ENCODE results near the gene AVPI1.

AVPI1 gene

DNA sequence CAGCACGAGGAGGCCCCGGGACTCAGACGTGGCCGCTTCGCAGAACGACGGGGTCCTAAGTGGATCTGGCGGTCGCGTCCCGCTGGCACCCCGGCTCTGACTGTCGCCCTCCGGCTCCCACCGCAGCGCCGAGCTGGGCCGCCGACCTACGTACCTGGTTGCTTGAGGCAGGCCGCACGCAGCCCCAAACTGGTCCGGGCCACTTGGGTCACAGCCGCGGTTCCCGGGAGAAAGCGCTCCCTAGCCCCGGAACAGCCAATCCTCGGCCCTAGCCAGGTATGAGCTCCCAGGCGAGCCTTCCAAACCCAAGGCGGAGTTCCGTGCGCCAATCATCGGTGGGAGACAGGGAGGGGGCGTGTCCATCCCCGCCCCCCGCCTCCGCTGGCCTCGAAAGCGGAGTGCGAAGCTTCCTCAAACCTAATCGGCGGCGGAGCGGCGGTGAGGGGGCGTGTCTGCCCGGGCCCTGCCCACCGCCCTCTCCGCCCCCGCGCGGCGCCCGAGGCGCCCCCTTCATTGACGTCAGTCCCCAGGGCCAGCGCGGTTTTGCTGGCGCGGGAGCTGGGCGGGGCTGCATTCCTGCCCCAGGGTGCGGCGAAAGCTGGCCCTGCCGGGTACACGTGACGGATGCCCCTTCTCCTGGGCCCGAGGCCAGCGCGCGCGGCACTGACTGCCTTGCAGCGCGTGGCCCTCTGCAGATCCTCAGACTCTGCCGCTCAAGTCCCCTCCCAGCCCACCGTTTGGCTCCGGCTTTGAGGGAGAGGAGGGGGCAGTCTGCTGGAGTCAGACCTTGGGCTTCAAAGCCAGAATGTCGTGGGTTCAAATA, at the start of gene AVPI1:
AVPI1 (minus strand) TSS at position 280 of the 823 bp plus-strand sequence. CDS start 7,336 bp downstream, outside the sequence.
- DNase-seq = peak; percentile 74 to 85

DNA sequence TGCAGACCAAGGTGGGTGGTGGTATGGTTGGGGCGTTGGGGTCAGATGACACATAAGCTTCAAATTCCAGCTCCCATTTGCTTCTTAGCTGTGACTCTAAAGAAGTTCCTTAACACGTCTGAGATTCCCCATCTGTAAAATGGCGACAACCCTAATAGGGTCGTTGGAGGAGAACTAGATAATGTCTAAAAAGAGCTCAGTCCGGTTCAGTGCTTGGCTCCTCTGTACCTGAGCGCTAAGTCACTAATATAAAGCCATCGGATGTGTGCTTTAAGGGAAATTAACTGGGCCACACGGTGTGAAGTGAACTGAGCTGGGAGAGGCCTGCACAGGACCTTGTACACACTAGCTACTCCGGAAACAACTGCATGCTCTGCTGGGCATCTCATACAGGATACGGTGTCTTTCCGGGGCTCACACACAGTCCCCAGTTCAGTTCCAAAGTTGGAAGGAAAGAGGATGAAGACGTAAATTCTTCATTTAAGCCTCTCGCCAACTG, 49.4 kb upstream of the AVPI1 start:
- DNase-seq = no peak

DNA sequence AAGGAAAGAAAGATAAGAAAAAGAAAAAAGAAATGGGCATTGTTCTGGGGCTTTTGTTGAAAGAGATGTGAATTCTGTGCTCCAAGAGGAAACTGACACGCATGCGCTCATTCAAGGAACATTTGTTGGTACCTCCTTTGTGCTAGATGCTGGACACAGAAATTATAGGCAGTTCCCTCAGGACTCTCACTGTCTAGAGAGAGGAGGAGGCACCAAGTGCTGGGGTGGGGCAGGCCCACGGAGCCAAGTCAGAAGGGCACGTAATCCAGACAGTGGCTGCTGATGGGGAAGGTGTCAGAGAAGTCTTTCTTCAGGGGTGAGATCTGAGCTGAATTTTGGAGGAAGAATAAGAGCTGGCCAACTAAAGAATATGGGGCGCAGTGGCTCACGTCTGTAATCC, 47.0 kb upstream of the AVPI1 start:
- DNase-seq = no peak

DNA sequence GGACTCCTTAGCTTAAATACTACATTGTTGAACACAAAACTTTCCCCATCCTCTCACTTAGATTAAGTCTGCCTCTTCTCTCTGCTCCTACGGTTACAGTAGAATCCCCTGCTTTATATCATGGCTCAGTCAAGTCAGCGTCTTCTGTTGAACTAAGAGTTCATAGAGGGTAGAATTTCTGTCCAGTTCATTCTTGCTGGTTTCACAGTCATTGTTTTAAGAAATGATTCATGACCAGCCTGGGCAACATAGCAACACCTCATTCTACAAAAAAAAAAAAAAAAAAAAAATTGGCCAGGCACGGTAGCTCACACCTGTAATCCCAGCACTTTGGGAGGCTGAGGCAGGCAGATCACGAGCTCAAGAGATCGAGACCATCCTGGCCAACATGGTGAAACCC, 46.2 kb upstream of the AVPI1 start:
- no peak for DNase-seq

DNA sequence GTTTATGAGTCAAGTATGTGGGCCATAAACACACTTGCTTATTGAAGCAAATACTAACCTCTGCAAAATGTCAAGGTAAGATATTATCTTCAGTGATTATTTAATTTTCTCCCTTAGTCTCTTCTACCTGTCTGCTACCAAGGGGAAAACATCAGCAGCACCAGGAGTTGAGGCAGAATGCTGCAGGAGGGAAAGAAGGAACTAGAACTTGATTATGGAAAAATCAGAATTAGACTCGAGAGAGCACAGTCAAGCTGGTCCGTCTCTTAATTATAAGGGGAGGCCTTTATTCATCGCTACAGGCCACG, 45.0 kb upstream of the AVPI1 start:
- DNase-seq = no peak

GRCh38 chr10:97731346-97732051, 44.5 kb upstream of the AVPI1 start:
- peak in 1 of 2 experiments; percentile 24 for DNase-seq

DNA sequence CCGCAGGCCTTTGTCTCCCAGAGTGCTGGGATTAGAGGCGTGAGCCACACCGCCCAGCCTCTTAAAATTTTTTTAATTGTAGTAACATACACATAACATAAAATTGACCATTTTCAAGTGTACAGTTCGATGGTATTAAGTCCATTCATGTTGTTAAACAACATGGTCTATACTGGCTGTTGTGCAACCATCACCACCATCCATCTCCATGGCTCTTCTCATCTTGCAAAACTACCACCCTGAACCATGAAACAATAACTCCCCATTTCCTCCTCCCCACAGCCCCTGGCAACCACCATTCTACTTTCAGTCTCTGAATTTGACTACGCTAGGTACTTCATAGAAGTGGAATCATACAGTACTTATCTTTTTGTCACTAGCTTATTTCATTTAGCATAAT, 42.0 kb upstream of the AVPI1 start:
- no peak for DNase-seq

DNA sequence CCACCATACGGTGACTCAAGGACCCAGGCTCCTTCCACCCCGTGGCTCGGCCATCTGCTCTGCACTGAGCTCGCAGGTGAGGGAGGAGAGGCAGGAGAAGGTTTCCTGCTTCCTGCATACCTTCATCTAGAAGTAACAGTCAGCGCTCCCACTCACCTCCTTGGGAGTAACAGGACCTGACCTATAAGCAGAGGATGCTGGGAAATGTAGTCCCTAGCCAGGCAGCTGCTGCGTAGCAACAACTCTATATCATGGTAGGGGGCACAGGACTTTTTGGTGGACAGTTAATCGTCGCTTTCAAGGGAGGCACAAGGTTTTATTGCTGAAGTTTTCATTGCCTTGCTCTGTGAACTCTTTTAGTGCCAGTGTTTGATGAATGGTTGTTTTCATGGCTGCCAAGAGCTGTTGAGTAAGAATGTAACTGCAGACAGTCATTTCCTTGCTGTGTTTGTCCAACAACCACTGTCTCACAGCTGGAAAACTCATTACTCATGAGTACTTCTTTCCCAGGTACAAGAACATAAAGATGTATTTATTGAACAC, 39.7 kb upstream of the AVPI1 start:
- no peak for DNase-seq

DNA sequence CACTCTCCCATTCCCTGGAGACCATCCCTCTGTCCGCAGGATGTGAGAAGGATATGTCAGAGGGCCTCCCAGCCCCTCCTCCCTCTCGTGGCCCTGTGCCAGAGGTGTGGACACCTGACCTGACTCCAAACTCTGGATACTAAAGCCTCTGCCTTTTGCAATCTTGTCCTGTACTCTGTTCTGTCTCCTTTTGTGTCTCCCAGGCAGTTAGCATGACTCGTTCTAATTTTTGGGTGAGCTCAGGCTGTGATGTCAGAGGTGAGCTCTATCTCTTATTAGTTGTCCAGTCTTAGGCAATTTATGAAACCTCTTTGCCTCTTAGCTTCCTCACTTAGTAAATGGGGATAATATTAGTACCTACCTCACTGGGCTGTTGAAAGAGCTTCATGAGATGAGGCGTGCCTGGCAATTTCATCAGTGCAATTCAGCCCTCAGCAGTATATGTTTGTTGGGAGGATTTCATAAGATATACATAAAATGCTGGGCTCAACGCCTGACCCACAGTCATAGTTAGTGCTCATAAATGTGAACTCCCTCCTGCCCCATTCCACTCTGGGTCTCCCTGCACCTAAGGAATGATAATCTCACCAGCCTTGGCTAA, 37.4 kb upstream of the AVPI1 start:
- DNase-seq = no peak

DNA sequence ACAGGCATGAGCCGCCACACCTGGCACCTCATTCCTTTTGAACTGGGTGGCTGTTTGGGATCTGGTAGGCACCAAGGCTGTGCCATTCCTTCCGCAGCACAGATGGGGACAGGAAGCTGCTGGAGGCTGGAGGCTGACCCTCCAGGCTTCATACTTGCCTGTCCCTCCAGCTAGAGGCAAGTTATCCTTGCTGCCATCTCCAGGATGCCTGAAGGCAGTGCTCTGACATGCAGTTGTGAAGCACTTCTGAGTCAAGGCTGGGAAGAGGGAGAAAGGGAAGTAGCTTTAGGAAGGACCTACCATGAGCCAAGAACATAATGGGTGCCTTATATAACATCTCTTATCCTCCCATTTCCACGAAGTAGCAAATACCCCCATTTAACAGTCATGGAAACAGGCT, 36.0 kb upstream of the AVPI1 start:
- DNase-seq = no peak

DNA sequence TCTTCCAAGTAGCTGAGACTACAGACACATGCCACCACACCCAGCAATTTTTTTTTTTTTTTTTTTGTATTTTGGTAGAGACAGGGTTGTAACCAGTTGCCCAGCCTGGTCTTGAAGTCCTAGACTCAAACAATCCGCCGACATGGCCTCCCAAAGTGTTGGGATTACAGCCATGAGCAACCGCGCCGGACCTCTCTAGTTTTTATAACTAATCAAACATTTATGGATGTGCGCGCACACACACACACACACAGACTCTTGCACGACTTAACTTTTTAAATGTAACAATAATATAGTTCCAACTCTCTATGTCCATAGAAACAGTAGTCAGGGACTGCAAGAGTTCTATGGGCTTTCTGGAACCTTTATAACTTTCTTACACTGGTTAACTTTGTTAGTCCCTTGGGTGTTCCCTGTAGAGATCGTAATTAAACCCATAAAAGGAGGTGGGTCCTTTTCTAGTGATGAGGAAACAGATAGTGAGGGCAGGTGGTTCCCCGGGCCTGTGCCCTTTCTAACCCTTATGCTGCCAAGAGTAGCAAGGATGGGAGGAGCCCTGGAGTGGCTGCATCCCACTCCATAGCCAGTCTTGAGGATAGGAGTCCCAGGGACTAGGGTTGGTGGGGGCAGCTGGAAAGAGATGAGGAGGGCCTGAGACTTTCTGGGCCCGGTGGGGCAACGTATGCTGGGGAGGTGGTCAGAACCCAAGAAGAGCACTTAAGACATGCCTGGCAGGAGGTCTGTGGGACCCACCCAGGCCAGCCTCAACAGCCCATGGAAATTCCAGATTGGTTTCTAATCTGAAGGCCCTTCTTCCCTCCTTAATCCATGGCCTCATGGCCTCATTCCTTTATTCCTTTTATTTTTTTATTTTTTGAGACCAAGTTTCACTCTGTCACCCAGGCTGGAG, 35.1 kb upstream of the AVPI1 start:
- DNase-seq = no peak

GRCh38 chr10:97719602-97720001, 32.6 kb upstream of the AVPI1 start:
- DNase-seq = no peak

DNA sequence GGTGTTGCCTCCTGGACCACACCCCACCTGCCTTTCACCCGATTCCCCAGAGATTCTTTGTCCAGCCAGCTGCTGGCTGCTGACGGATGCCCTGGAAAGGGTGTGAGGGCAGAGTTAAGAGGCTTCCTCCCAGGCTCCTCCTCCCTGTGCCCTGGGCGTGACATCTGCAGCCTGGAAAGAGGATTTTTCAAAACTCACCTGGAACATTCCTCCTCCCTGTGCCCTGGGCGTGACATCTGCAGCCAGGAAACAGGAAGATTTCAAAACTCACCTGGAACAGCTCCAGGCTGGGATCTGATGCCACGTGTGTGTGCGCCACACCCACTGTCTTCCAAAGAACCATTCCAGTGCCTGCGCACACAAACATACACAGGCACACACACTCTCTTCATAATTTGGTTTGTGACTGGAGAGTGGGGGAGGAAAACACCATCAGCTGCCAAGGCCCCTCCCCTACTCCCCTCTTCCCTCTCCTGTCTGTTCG, 31.7 kb upstream of the AVPI1 start:
- peak; percentile 31 to 48 for DNase-seq

GRCh38 chr10:97718178-97718577, 31.1 kb upstream of the AVPI1 start:
- DNase-seq = no peak

DNA sequence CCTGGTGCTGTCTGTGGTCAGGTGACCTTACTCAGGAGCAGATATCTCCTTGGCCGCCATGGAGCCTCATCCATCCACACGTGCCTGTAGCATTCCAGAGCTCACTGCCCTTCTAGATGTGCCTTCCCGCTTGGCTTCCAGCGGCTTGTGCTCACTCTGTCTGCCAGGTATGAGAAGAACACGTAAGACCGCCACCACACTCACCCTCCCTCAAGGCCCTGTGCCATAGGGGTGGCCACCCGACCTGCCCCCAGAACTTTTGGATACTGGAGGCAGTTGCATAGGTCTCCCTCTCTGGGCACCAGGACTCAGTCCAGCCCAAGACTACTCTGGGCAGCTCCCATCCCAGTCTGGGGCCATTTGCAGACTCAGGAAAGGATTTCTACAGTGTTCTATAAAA, 30.6 kb upstream of the AVPI1 start:
- no peak for DNase-seq

- no peak for DNase-seq
These were observed 28.3 kb upstream of the AVPI1 start for GRCh38 chr10:97715259-97715874.

DNA sequence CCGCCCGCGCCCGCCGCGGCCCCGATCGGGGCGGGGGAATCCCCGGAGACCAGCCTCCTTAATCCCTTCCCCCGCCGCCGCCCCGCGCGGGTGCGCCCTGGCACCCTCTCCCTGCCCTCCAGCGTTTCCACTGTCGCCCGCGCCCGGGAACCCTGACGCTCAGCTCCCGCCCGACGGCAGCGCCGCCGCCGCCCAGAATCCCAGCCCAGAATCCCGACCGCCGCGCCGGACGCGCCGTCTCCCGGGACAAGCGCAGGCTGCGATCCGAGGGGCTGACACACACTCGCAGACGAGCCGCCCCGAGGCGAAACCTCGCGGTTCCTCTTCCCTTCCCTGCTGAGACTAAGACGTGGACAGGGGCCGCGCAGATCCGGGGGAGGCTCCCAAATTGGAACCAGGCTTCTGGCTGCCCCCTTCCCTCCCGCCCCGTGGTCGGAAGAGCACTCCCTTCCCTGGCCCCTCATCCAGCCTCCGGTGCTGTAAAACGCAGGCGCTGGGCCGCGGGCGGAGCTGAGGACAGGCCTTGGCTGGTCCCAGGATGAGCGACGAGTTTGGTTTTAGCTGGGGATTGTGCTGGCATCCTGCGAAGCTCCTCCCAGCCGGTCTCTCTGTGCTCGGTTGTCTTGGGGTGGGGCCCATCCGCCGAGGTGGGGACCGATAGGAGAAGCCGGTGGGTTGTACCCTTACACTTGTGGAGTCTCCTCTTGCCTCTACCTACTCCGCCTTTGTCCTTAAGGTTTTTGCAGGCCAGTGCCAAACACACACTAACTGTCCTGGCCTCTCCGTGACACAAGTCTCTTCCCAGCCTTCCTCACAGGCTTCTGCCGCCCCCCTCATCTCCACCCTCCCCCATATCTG, 27.6 kb upstream of the AVPI1 start:
- no peak for DNase-seq

- DNase-seq = peak; percentile 4 to 24
These were observed 26.9 kb upstream of the AVPI1 start for GRCh38 chr10:97713826-97714400.

GRCh38 chr10:97713339-97713825, 26.3 kb upstream of the AVPI1 start, which contains the start of gene MARVELD1:
TSS of gene MARVELD1 (plus strand) at chr10:97713730. CDS start at chr10:97713877, 147 bp downstream.
- no peak for DNase-seq
